Measurements from ENCODE around the gene TRPM2. TPM values are rescaled to one million over a fixed set of nuclear protein-coding genes. Genes with fewer than 3 reads are reported as not detected.

Gene TRPM2
- total and polyA plus RNA-seq, 2 of the 13 experiments (the other 11 are each of a cell fraction or from before 2014, with no cell fraction given) = 0.07 to 0.20 TPM

- Histone ChIP-seq H3K79me2 (ENCODE audit: insufficient read depth, low read length) (no peaks in the 10 kb centered on the region), H3K4me2 (ENCODE audit: low read depth, low read length) (no peak overlapping the region), H3K4me1 (ENCODE audit: insufficient read depth, low read length) (no peaks in the 10 kb centered on the region), H3K27ac (ENCODE audit: extremely low read length, insufficient read depth, low read length) (no peak overlapping the region), H4K20me1 (ENCODE audit: insufficient read depth, low read length) (no peaks in the 10 kb centered on the region), H3K27me3 (ENCODE audit: control insufficient read depth in 1 of 2, insufficient read depth in 2 of 2, low read length in 2 of 2) (peaks cover 16 to 53% of the 10 kb centered on the region in 2 experiments), H2AFZ (ENCODE audit: low read length) (no peak overlapping the region), H3K9me3 (ENCODE audit: low read length) (no peaks in the 10 kb centered on the region), H3K36me3 (replicated peaks in 1 of 2; ENCODE audit: control insufficient read depth in 1 of 2, insufficient read depth in 2 of 2, low read length in 2 of 2) (no peaks in the 10 kb centered on the region), H3K4me3 (replicated peaks in 1 of 3; ENCODE audit: insufficient read depth in 1 of 3, low read depth in 2 of 3, low read length in 3 of 3) (no peak overlapping the region), H3K9ac (ENCODE audit: insufficient read depth, low read depth, low read length) (no peak overlapping the region)
- intact Hi-C loops (cut with micrococcal nuclease; ENCODE audit: unreplicated experiment) = no loop called here
- no peak for FAIRE-seq
- no peak for DNase-seq (ENCODE audit: low spot score)
- WGBS (ENCODE audit: low lambda C conversion rate) = 55% methylated on average over 2 of the region's 24 CpGs
- peak; percentile 73 for ATAC-seq
- CTCF ChIA-PET (ENCODE audit: low intra/inter-chr PET ratio, low total read pairs) = no interaction called here
- TF ChIP-seq JUNB (CRISPR knock-in tag; IDR thresholded peaks at IDR 0.05; ENCODE audit: borderline replicate concordance) = no peak
- peak; percentile 20; the same call in 1 of the 2 replicates for TF ChIP-seq PATZ1 (CRISPR knock-in tag; IDR thresholded peaks at IDR 0.05)
- TF ChIP-seq MAF1 (CRISPR knock-in tag; IDR thresholded peaks at IDR 0.05; ENCODE audit: borderline replicate concordance) = no peak
- TF ChIP-seq ATAD3A (CRISPR knock-in tag; IDR thresholded peaks at IDR 0.05) = no peak
- TF ChIP-seq ZNF710 (CRISPR knock-in tag; IDR thresholded peaks at IDR 0.05; ENCODE audit: borderline replicate concordance) = 0 out of 2 replicates have a peak, but pooled peaks have one; percentile 25
- TF ChIP-seq, protein P1, sequence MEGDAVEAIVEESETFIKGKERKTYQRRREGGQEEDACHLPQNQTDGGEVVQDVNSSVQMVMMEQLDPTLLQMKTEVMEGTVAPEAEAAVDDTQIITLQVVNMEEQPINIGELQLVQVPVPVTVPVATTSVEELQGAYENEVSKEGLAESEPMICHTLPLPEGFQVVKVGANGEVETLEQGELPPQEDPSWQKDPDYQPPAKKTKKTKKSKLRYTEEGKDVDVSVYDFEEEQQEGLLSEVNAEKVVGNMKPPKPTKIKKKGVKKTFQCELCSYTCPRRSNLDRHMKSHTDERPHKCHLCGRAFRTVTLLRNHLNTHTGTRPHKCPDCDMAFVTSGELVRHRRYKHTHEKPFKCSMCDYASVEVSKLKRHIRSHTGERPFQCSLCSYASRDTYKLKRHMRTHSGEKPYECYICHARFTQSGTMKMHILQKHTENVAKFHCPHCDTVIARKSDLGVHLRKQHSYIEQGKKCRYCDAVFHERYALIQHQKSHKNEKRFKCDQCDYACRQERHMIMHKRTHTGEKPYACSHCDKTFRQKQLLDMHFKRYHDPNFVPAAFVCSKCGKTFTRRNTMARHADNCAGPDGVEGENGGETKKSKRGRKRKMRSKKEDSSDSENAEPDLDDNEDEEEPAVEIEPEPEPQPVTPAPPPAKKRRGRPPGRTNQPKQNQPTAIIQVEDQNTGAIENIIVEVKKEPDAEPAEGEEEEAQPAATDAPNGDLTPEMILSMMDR (CRISPR knock-in tag; IDR thresholded peaks at IDR 0.05) = peak; percentile 71
- TF ChIP-seq ZNF34 (CRISPR knock-in tag; IDR thresholded peaks at IDR 0.05; ENCODE audit: borderline replicate concordance) = no peak
- TF ChIP-seq, protein P2, sequence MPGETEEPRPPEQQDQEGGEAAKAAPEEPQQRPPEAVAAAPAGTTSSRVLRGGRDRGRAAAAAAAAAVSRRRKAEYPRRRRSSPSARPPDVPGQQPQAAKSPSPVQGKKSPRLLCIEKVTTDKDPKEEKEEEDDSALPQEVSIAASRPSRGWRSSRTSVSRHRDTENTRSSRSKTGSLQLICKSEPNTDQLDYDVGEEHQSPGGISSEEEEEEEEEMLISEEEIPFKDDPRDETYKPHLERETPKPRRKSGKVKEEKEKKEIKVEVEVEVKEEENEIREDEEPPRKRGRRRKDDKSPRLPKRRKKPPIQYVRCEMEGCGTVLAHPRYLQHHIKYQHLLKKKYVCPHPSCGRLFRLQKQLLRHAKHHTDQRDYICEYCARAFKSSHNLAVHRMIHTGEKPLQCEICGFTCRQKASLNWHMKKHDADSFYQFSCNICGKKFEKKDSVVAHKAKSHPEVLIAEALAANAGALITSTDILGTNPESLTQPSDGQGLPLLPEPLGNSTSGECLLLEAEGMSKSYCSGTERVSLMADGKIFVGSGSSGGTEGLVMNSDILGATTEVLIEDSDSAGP (CRISPR knock-in tag; IDR thresholded peaks at IDR 0.05; ENCODE audit: borderline replicate concordance) = peak; percentile 42; the same call in 1 of the 2 replicates
- 0 out of 2 replicates have a peak, but pooled peaks have one; percentile 44 for TF ChIP-seq ZBTB7A (CRISPR knock-in tag; IDR thresholded peaks at IDR 0.05)
- TF ChIP-seq HIVEP1 (CRISPR knock-in tag; IDR thresholded peaks at IDR 0.05) = 0 out of 2 replicates have a peak, but pooled peaks have one; percentile 34
- POLR2A ChIA-PET = no interaction called here
- no TSS peak for BruUV-seq (replicated peaks)
- in situ Hi-C loops (cut with HindIII; ENCODE audit: extremely low pct_ligation_motif_present, low pct_unique_long_range_greater_than_20kb) = loop anchor here (5.0 kb wide), 2 partner anchors 50 to 105 kb away; no protein-coding TSS in a partner anchor
Observed at GRCh38 chr21:44377201-44377921, 23.9 kb downstream of the TRPM2 start.

Data from HepG2 (cell line).